ENCODE data around the gene PNISR. TPM values are rescaled to one million over a fixed set of nuclear protein-coding genes. Genes with fewer than 3 reads are reported as not detected.

Gene PNISR
- total RNA-seq, 1 donor from 2014 or later = 206 TPM

- TF ChIP-seq CTCF (IDR thresholded peaks at IDR 0.05; ENCODE audit: unreplicated experiment) = no peak
- peaks cover 41% of the 10 kb centered on the region for H3K4me1 Mint-ChIP-seq
- peak overlapping the region; percentile 26 for H3K4me3 Mint-ChIP-seq
- H3K27ac Mint-ChIP-seq = no peak overlapping the region
- no peaks in the 10 kb centered on the region for H3K9me3 Mint-ChIP-seq
- peaks cover 6% of the 10 kb centered on the region for H3K36me3 Mint-ChIP-seq
- no peaks in the 10 kb centered on the region for H3K27me3 Mint-ChIP-seq (ENCODE audit: low read depth)
- no peak for DNase-seq (ENCODE audit: low spot score in 2 of 2, unreplicated experiment in 2 of 2)
These were observed 2.9 kb upstream of the PNISR start for GRCh38 chr6:99427988-99428387.

- Mint-ChIP-seq H3K4me1 (peaks cover 52% of the 10 kb centered on the region), H3K9me3 (no peaks in the 10 kb centered on the region), H3K4me3 (peak overlapping the region; percentile 99), H3K27me3 (ENCODE audit: low read depth) (no peaks in the 10 kb centered on the region), H3K36me3 (peaks cover 12% of the 10 kb centered on the region), H3K27ac (peak overlapping the region; percentile 100)
- no peak for DNase-seq (ENCODE audit: low spot score in 2 of 2, unreplicated experiment in 2 of 2)
- TF ChIP-seq CTCF (IDR thresholded peaks at IDR 0.05; ENCODE audit: unreplicated experiment) = no peak
These were observed 1.3 kb upstream of the PNISR start for GRCh38 chr6:99426451-99426757.

- DNase-seq (ENCODE audit: low spot score in 2 of 2, unreplicated experiment in 2 of 2) = peak; percentile 31 to 61
- no peak for TF ChIP-seq CTCF (IDR thresholded peaks at IDR 0.05; ENCODE audit: unreplicated experiment)
- peak overlapping the region; percentile 100 for H3K27ac Mint-ChIP-seq
- peaks cover 12% of the 10 kb centered on the region for H3K36me3 Mint-ChIP-seq
- peak overlapping the region; percentile 99 for H3K4me3 Mint-ChIP-seq
- H3K27me3 Mint-ChIP-seq (ENCODE audit: low read depth) = no peaks in the 10 kb centered on the region
- H3K9me3 Mint-ChIP-seq = no peaks in the 10 kb centered on the region
- H3K4me1 Mint-ChIP-seq = peaks cover 58% of the 10 kb centered on the region
These were observed 741 bp upstream of the PNISR start for GRCh38 chr6:99425647-99426450.

- peak overlapping the region; percentile 99 for H3K4me3 Mint-ChIP-seq
These were observed 1.1 kb downstream of the PNISR start for GRCh38 chr6:99424022-99424421.

GRCh38 chr6:99422912-99423311 lies 2.2 kb downstream of the PNISR start:
- DNase-seq (ENCODE audit: low spot score in 2 of 2, unreplicated experiment in 2 of 2) = no peak
- H3K4me3 Mint-ChIP-seq = peak overlapping the region; percentile 14
- H3K9me3 Mint-ChIP-seq = no peaks in the 10 kb centered on the region
- H3K27ac Mint-ChIP-seq = no peak overlapping the region
- H3K36me3 Mint-ChIP-seq = peaks cover 8% of the 10 kb centered on the region
- TF ChIP-seq CTCF (IDR thresholded peaks at IDR 0.05; ENCODE audit: unreplicated experiment) = no peak
- H3K27me3 Mint-ChIP-seq (ENCODE audit: low read depth) = no peaks in the 10 kb centered on the region
- H3K4me1 Mint-ChIP-seq = peaks cover 59% of the 10 kb centered on the region

More at GRCh38 chr6:99424022-99424421, 1.1 kb downstream of the PNISR start:
- no peak for DNase-seq (ENCODE audit: low spot score in 2 of 2, unreplicated experiment in 2 of 2)
- Mint-ChIP-seq H3K27ac (peak overlapping the region; percentile 32), H3K9me3 (no peaks in the 10 kb centered on the region), H3K4me1 (peaks cover 59% of the 10 kb centered on the region), H3K27me3 (ENCODE audit: low read depth) (no peaks in the 10 kb centered on the region), H3K36me3 (peaks cover 12% of the 10 kb centered on the region)
- TF ChIP-seq CTCF (IDR thresholded peaks at IDR 0.05; ENCODE audit: unreplicated experiment) = no peak

Data from mesothelial cell of epicardium (in vitro differentiated cells).